ENCODE results near the gene UNC45A. TPM values are rescaled to one million over a fixed set of nuclear protein-coding genes. Genes with fewer than 3 reads are reported as not detected.

Gene UNC45A
- total and polyA plus RNA-seq, 2 donors (not counting 1 experiment from before 2014, with no cell fraction given), result 56.3 to 79.0 TPM

DNA sequence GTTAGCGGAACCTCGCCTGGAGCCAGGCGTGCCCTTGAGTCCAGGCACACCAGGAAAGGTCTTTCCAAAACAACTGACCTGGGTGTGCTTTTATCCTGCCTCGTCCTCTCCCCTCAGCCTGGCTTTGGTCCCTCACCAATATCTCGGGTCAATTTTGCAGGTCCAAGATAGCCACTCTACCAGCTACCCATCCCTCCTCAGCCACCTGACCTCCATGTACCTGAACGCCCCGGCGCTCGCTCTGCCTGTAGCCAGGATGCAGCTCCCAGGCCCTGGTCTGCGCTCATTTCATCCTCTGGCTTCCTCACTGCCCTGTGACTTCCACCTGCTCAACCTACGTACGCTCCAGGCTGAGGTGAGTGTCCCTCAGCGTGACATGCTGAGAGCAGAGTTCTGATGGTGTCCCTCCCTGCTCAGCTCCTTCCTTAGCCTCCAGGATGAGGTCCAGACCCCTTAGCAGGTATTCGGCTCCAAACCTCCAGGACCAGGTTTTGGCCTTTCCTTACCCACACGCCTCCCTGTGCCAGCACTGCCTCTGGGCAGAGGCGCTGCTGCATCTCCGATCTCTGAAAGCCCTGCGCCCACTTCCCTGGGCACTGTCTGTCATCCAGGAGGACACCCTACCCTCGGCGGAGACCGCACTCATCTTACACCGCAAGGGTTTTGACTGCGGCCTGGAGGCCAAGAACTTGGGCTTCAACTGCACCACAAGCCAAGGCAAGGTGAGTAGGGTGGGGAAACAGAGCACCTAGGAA lies 16.9 kb upstream of the UNC45A start:
- H3K4me1 ChIP-seq (ENCODE audit: control insufficient read depth in 2 of 2, insufficient read depth in 2 of 2, low read length in 2 of 2), result peaks cover 0 to 11% of the 10 kb centered on the region in 2 donors
- no peak overlapping the region for H2AFZ ChIP-seq (ENCODE audit: insufficient read depth, low read depth, low read length, poor library complexity, severe bottlenecking)
- TF ChIP-seq, protein P1, sequence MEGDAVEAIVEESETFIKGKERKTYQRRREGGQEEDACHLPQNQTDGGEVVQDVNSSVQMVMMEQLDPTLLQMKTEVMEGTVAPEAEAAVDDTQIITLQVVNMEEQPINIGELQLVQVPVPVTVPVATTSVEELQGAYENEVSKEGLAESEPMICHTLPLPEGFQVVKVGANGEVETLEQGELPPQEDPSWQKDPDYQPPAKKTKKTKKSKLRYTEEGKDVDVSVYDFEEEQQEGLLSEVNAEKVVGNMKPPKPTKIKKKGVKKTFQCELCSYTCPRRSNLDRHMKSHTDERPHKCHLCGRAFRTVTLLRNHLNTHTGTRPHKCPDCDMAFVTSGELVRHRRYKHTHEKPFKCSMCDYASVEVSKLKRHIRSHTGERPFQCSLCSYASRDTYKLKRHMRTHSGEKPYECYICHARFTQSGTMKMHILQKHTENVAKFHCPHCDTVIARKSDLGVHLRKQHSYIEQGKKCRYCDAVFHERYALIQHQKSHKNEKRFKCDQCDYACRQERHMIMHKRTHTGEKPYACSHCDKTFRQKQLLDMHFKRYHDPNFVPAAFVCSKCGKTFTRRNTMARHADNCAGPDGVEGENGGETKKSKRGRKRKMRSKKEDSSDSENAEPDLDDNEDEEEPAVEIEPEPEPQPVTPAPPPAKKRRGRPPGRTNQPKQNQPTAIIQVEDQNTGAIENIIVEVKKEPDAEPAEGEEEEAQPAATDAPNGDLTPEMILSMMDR (IDR thresholded peaks at IDR 0.05), result no peak
- no peak for TF ChIP-seq EZH2 (IDR thresholded peaks at IDR 0.05; ENCODE audit: borderline replicate concordance, insufficient read depth, low read depth, low read length, poor library complexity, severe bottlenecking)
- H3K4me2 ChIP-seq (replicated peaks; ENCODE audit: low read depth, low read length, poor library complexity, severe bottlenecking), result no peak overlapping the region
- no peaks in the 10 kb centered on the region for H3K27me3 ChIP-seq (replicated peaks in 1 of 4; ENCODE audit: control extremely low read depth in 1 of 4, control insufficient read depth in 3 of 4, insufficient read depth in 4 of 4, low read length in 3 of 4)
- WGBS (ENCODE audit: insufficient coverage), result 98% methylated on average over 23 of the region's 23 CpGs
- H3K79me2 ChIP-seq (ENCODE audit: control insufficient read depth, insufficient read depth, low read length), result no peaks in the 10 kb centered on the region
- H3K9me3 ChIP-seq (ENCODE audit: control extremely low read depth in 1 of 3, control insufficient read depth in 2 of 3, insufficient read depth in 1 of 3, low read length in 2 of 3), result no peaks in the 10 kb centered on the region
- Mint-ChIP-seq H3K9me3 (ENCODE audit: insufficient read depth) (no peaks in the 10 kb centered on the region), H3K4me3 (no peak overlapping the region), H3K27me3 (no peaks in the 10 kb centered on the region), H3K4me1 (peaks cover 10% of the 10 kb centered on the region), H3K27ac (no peak overlapping the region)
- intact Hi-C loops (cut with micrococcal nuclease), result no loop called here
- CTCF ChIA-PET, result interaction anchor here (2.1 kb wide), 1 partner anchor 14 kb away, joined by 8 read pairs; the partner anchor contains the start of gene HDDC3
- H3K9ac ChIP-seq (ENCODE audit: low read length), result no peak overlapping the region
- POLR2A ChIA-PET, result no interaction called here
- H3K4me3 ChIP-seq (ENCODE audit: control extremely low read depth in 1 of 5, extremely low read depth in 1 of 5, insufficient read depth in 1 of 5, low read depth in 2 of 5, low read length in 4 of 5), result no peak overlapping the region
- H3K27ac ChIP-seq (ENCODE audit: low read length in 2 of 2), result no peak overlapping the region
- ATAC-seq (ENCODE audit: low read depth) (no peak), DNase-seq (no peak)
- peaks cover 6 to 75% of the 10 kb centered on the region in 2 experiments for H3K36me3 ChIP-seq (replicated peaks in 1 of 2; ENCODE audit: control extremely low read depth in 1 of 2, control insufficient read depth in 1 of 2, extremely low read depth in 1 of 2, insufficient read depth in 2 of 2, low read length in 1 of 2)
- no peaks in the 10 kb centered on the region for H4K20me1 ChIP-seq (ENCODE audit: control insufficient read depth, insufficient read depth, low read length, poor library complexity, severe bottlenecking)

DNA sequence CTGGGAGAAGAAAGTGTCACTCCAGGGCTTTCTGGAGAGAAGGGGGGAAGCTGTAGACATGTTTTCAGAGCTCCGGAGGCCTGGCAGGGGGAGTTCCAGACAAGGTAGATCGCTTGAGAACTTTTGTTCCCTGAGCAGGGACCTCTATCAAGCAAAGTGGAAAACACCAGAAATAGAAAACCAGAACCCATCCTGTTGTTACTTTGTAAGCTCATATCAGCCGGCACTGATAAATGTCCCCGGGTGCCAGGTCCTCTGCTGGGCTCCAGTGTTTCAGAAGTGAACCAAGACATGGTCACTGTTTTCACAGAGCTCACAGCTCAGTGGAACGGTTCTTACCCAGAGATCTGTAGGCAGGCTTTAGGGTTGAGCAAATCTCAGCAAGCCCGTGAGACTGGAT lies 16.2 kb upstream of the UNC45A start:
- no peaks in the 10 kb centered on the region for H3K79me2 ChIP-seq (ENCODE audit: control insufficient read depth, insufficient read depth, low read length)
- no peak for DNase-seq
- H3K27me3 ChIP-seq (replicated peaks in 1 of 4; ENCODE audit: control extremely low read depth in 1 of 4, control insufficient read depth in 3 of 4, insufficient read depth in 4 of 4, low read length in 3 of 4), result no peaks in the 10 kb centered on the region
- no peak for ATAC-seq (ENCODE audit: low read depth)
- no peak overlapping the region for H3K4me3 ChIP-seq (ENCODE audit: control extremely low read depth in 1 of 5, extremely low read depth in 1 of 5, insufficient read depth in 1 of 5, low read depth in 2 of 5, low read length in 4 of 5)
- ChIA-PET POLR2A (no interaction called here), CTCF (interaction anchor here (0.8 to 2.1 kb wide), 2 partner anchors 13 to 33 kb away, joined by 3 to 8 read pairs; partner anchors contain the start of gene HDDC3)
- no peaks in the 10 kb centered on the region for H4K20me1 ChIP-seq (ENCODE audit: control insufficient read depth, insufficient read depth, low read length, poor library complexity, severe bottlenecking)
- no peak overlapping the region for H3K4me3 Mint-ChIP-seq
- H3K27me3 Mint-ChIP-seq, result no peaks in the 10 kb centered on the region
- H3K36me3 ChIP-seq (replicated peaks in 1 of 2; ENCODE audit: control extremely low read depth in 1 of 2, control insufficient read depth in 1 of 2, extremely low read depth in 1 of 2, insufficient read depth in 2 of 2, low read length in 1 of 2), result peaks cover 6 to 68% of the 10 kb centered on the region in 2 experiments
- no peak overlapping the region for H3K4me2 ChIP-seq (replicated peaks; ENCODE audit: low read depth, low read length, poor library complexity, severe bottlenecking)
- intact Hi-C loops (cut with micrococcal nuclease), result no loop called here
- WGBS (ENCODE audit: insufficient coverage), result 91% methylated on average over 6 of the region's 6 CpGs
- no peaks in the 10 kb centered on the region for H3K9me3 ChIP-seq (ENCODE audit: control extremely low read depth in 1 of 3, control insufficient read depth in 2 of 3, insufficient read depth in 1 of 3, low read length in 2 of 3)
- TF ChIP-seq, protein P1 (IDR thresholded peaks at IDR 0.05), result no peak
- no peak for TF ChIP-seq EZH2 (IDR thresholded peaks at IDR 0.05; ENCODE audit: borderline replicate concordance, insufficient read depth, low read depth, low read length, poor library complexity, severe bottlenecking)
- no peaks in the 10 kb centered on the region for H3K9me3 Mint-ChIP-seq (ENCODE audit: insufficient read depth)
- no peak overlapping the region for H3K9ac ChIP-seq (ENCODE audit: low read length)
- H3K27ac ChIP-seq (ENCODE audit: low read length in 2 of 2), result no peak overlapping the region
- H3K27ac Mint-ChIP-seq, result no peak overlapping the region
- H3K4me1 Mint-ChIP-seq, result peaks cover 10% of the 10 kb centered on the region
- H2AFZ ChIP-seq (ENCODE audit: insufficient read depth, low read depth, low read length, poor library complexity, severe bottlenecking), result no peak overlapping the region
- H3K4me1 ChIP-seq (ENCODE audit: control insufficient read depth in 2 of 2, insufficient read depth in 2 of 2, low read length in 2 of 2), result peaks cover 0 to 11% of the 10 kb centered on the region in 2 donors
